ENCODE results near the gene TAC4.

Gene TAC4

DNA sequence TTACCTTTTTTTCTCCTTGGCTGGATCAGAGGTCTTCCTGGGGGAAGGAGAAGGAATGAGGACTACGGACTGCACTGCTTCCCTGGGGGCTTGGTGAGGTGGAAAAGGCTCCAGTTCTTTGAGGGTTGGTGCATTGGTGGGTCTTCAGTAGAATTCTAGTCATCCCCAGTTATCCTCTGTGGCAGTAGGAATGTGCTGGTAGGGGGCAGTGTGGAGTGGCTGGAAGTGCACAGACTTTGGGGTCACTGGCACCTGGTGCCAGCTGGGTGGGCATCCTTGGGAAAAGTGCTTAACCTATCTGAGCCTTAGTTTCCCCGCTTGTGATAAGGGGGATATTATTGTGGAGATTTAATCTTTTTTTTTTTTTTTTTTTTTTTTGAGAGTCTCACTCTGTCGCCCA lies 6.3 kb downstream of the TAC4 start:
- no peak overlapping the region for H3K27ac ChIP-seq (ENCODE audit: low read length)
- no peaks in the 10 kb centered on the region for H3K27me3 ChIP-seq (ENCODE audit: insufficient read depth, low read length, poor library complexity)
- no peak overlapping the region for H3K4me3 ChIP-seq (ENCODE audit: low read depth in 1 of 2, low read length in 2 of 2)
- H4K20me1 ChIP-seq (ENCODE audit: insufficient read depth, low read length), result 0 out of 2 replicates have a peak, but pooled peaks cover 3% of the 10 kb centered on the region
- ATAC-seq (ENCODE audit: insufficient read depth, low read depth) (no peak), DNase-seq (no peak)
- no peak for TF ChIP-seq EZH2 (IDR thresholded peaks at IDR 0.05; ENCODE audit: borderline replicate concordance, low read depth, low read length, severe bottlenecking)
- TF ChIP-seq CTCF (IDR thresholded peaks at IDR 0.05; ENCODE audit: borderline replicate concordance, extremely low read depth, low read length, poor library complexity, severe bottlenecking), result peak; percentile 35
- H3K4me2 ChIP-seq (ENCODE audit: insufficient read depth, low read length), result no peak overlapping the region
- H3K79me2 ChIP-seq (ENCODE audit: insufficient read depth, low read length), result no peaks in the 10 kb centered on the region
- no peaks in the 10 kb centered on the region for H3K36me3 ChIP-seq (ENCODE audit: insufficient read depth, low read length)
- no peak overlapping the region for H2AFZ ChIP-seq (ENCODE audit: low read depth, low read length)
- H3K9ac ChIP-seq (ENCODE audit: low read depth, low read length), result no peak overlapping the region
- no peaks in the 10 kb centered on the region for H3K4me1 ChIP-seq (ENCODE audit: insufficient read depth, low read length)
- H3K9me3 ChIP-seq (ENCODE audit: insufficient read depth, low read length, severe bottlenecking), result no peaks in the 10 kb centered on the region

- no peak overlapping the region for H2AFZ ChIP-seq (ENCODE audit: low read depth, low read length)
- no peaks in the 10 kb centered on the region for H3K4me1 ChIP-seq (ENCODE audit: insufficient read depth, low read length)
- H3K79me2 ChIP-seq (ENCODE audit: insufficient read depth, low read length), result no peaks in the 10 kb centered on the region
- no peak for TF ChIP-seq EZH2 (IDR thresholded peaks at IDR 0.05; ENCODE audit: borderline replicate concordance, low read depth, low read length, severe bottlenecking)
- no peak for TF ChIP-seq CTCF (IDR thresholded peaks at IDR 0.05; ENCODE audit: borderline replicate concordance, extremely low read depth, low read length, poor library complexity, severe bottlenecking)
- H3K27ac ChIP-seq (ENCODE audit: low read length), result no peak overlapping the region
- H3K9ac ChIP-seq (ENCODE audit: low read depth, low read length), result no peak overlapping the region
- H4K20me1 ChIP-seq (ENCODE audit: insufficient read depth, low read length), result no peaks in the 10 kb centered on the region
- no peaks in the 10 kb centered on the region for H3K27me3 ChIP-seq (ENCODE audit: insufficient read depth, low read length, poor library complexity)
- H3K4me3 ChIP-seq (ENCODE audit: low read depth in 1 of 2, low read length in 2 of 2), result no peak overlapping the region
- H3K4me2 ChIP-seq (ENCODE audit: insufficient read depth, low read length), result no peak overlapping the region
- ATAC-seq (ENCODE audit: insufficient read depth, low read depth) (no peak), DNase-seq (no peak)
- H3K36me3 ChIP-seq (ENCODE audit: insufficient read depth, low read length), result peaks cover 6% of the 10 kb centered on the region; the same call in 1 of the 2 replicates
- H3K9me3 ChIP-seq (ENCODE audit: insufficient read depth, low read length, severe bottlenecking), result no peaks in the 10 kb centered on the region
These were observed 8.4 kb downstream of the TAC4 start for GRCh38 chr17:49839455-49839854.

- no peaks in the 10 kb centered on the region for H3K79me2 ChIP-seq (ENCODE audit: insufficient read depth, low read length)
These were observed 11.5 kb downstream of the TAC4 start for GRCh38 chr17:49836111-49837030.

DNA sequence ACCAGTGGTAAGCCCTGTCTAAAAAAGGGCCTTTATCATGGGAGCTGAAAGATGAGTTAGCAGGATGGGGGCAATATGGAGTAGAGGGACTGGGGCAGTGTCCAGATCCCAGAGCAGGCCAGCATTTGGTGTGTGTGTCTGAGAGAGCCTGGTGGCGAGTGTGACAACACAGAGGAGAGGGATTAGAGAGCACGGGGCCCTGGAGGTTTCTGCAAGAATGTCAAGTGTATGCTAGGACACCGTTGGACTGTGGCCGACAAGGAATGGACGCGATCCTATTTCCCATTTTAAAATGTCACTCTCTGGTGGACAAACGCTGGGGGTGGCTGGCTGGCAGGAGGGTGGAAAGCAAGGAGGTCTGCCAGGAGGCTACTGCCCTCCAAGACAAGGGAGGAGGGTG lies 12.4 kb downstream of the TAC4 start:
- H3K4me2 ChIP-seq (ENCODE audit: insufficient read depth, low read length), result no peak overlapping the region

More at GRCh38 chr17:49836111-49837030, 11.5 kb downstream of the TAC4 start:
- Histone ChIP-seq H3K4me2 (ENCODE audit: insufficient read depth, low read length) (no peak overlapping the region), H3K27me3 (ENCODE audit: insufficient read depth, low read length, poor library complexity) (no peaks in the 10 kb centered on the region), H3K4me3 (ENCODE audit: low read depth in 1 of 2, low read length in 2 of 2) (no peak overlapping the region), H2AFZ (ENCODE audit: low read depth, low read length) (no peak overlapping the region), H3K4me1 (ENCODE audit: insufficient read depth, low read length) (no peaks in the 10 kb centered on the region), H3K9me3 (ENCODE audit: insufficient read depth, low read length, severe bottlenecking) (no peaks in the 10 kb centered on the region), H4K20me1 (ENCODE audit: insufficient read depth, low read length) (0 out of 2 replicates have a peak, but pooled peaks cover 6% of the 10 kb centered on the region), H3K27ac (ENCODE audit: low read length) (no peak overlapping the region), H3K36me3 (ENCODE audit: insufficient read depth, low read length) (peaks cover 31% of the 10 kb centered on the region), H3K9ac (ENCODE audit: low read depth, low read length) (no peak overlapping the region)
- ATAC-seq (ENCODE audit: insufficient read depth, low read depth) (no peak), DNase-seq (no peak)
- no peak for TF ChIP-seq EZH2 (IDR thresholded peaks at IDR 0.05; ENCODE audit: borderline replicate concordance, low read depth, low read length, severe bottlenecking)

More for the DNA sequence above, 12.4 kb downstream of the TAC4 start:
- H3K9me3 ChIP-seq (ENCODE audit: insufficient read depth, low read length, severe bottlenecking), result no peaks in the 10 kb centered on the region
- H3K4me1 ChIP-seq (ENCODE audit: insufficient read depth, low read length), result no peaks in the 10 kb centered on the region
- no peak overlapping the region for H2AFZ ChIP-seq (ENCODE audit: low read depth, low read length)
- no peak overlapping the region for H3K4me3 ChIP-seq (ENCODE audit: low read depth in 1 of 2, low read length in 2 of 2)
- H3K27me3 ChIP-seq (ENCODE audit: insufficient read depth, low read length, poor library complexity), result no peaks in the 10 kb centered on the region
- TF ChIP-seq EZH2 (IDR thresholded peaks at IDR 0.05; ENCODE audit: borderline replicate concordance, low read depth, low read length, severe bottlenecking) (no peak), CTCF (IDR thresholded peaks at IDR 0.05; ENCODE audit: borderline replicate concordance, extremely low read depth, low read length, poor library complexity, severe bottlenecking) (no peak)
- H3K27ac ChIP-seq (ENCODE audit: low read length), result no peak overlapping the region
- H3K79me2 ChIP-seq (ENCODE audit: insufficient read depth, low read length), result no peaks in the 10 kb centered on the region
- DNase-seq (no peak), ATAC-seq (ENCODE audit: insufficient read depth, low read depth) (no peak)
- no peak overlapping the region for H3K9ac ChIP-seq (ENCODE audit: low read depth, low read length)
- peaks cover 39% of the 10 kb centered on the region for H3K36me3 ChIP-seq (ENCODE audit: insufficient read depth, low read length)
- H4K20me1 ChIP-seq (ENCODE audit: insufficient read depth, low read length), result 0 out of 2 replicates have a peak, but pooled peaks cover 6% of the 10 kb centered on the region
